ENCODE data around the gene MTMR4.
"Not testable (repeated sequence)": the region's sequence is repeated elsewhere in the genome, so short reads cannot be mapped to it uniquely, and the experiment has no call there.

MTMR4 gene

DNA sequence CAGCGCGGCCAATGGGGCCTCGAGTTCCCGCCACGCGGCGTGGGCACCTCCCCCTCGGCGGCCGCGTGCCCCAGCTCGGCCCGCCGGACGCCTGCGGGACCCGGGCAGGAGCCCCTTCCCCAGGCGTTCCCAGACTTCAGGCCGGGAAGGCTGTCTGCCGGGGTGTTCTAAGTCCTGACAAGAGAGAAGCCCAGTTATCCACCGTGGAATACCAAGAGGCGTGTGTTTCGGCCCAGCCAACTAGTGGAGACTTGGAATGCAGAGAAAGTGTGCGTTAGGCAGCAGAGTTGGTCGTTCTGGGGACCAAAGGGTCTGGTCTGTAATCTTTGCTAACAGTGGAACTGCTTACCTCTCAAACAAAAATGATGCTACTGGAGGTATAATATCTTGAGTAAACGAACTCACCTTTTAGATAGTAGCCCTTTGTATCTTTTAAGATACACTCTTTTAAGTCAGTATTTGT is 26.0 kb downstream of the MTMR4 start:
- FAIRE-seq, result no peak

DNA sequence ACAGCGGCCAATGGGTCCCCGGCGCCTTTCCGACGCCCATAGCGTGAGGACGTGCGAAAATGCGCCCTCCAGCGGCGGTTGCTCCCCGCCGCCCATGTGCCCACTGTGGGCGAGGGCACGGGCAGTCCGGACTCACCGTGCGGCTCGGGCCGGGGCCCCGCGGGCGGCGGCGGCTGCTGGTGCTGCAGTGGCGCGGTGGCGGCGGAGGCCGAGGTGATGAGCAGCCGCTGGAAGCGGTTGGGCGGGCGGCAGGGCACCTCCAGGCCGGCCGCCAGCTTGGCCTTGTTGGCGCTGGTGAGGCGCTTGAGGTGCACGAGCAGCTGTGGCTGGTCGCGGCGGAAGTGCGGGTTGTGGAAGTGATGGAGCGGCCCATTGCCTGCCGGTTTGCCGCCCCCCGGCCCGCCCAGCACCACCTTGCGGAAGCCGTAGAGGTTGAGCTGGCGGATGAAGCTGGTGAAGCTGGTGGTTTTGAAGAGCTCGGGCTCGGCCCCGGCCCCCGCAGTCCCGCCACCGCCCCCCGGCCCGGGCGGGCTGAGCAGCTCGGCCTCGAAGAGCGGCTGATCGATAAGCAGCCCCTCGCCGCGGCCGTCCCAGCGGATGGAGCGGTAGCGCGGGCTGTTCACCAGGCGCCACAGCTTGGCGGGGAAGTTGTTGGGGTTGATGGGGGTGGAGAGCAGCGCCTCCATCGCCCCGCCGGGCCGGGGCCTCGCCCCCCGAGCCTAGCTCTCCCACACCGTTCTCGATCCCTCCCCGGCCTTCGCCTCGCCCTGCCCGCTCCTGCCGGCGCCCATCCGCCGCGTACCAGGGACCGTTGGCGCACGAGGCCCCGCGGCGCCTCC is 26.6 kb downstream of the MTMR4 start, which contains the start of gene HSF5:
Gene HSF5 (minus strand): TSS at position 820 of the 839 bp plus-strand sequence. CDS start 134 bp downstream, at position 686.
- no peak for FAIRE-seq

DNA sequence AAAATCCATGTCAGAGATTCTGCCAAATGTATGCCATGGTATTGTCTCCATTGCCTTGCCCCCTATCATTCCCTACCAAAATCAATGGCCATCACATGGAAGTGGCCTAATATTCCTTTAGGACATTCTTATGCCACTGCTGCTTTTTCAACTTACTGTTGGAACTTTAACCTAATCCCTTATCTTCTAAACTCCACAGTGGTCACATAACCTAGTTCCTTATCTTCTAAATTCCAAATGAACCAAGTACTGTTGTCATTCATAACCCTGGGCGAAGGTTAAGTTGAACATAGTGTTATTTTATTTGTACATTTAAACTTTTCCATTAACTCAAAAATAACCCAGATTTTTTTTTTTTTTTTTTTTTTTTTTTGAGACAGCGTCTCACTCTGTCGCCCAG is 29.8 kb downstream of the MTMR4 start:
- no peak for FAIRE-seq

DNA sequence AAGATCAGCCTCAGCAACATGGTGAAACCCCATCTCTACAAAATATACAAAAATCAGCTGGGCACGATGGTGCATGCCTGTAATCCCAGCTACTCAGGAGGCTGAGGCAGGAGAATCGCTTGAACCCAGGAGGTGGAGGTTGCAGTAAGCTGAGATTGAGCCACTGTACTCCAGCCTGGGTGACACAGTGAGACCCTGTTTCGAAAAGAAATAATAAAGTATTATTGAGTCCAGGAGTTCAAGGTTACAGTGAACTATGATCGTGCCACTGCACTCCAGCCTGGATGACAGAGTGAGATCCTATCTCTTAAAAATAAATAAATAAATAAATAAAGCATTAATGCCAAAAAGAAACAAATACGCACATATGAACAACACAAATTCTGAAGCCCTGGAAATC is 32.6 kb downstream of the MTMR4 start:
- not testable (repeated sequence) for FAIRE-seq

DNA sequence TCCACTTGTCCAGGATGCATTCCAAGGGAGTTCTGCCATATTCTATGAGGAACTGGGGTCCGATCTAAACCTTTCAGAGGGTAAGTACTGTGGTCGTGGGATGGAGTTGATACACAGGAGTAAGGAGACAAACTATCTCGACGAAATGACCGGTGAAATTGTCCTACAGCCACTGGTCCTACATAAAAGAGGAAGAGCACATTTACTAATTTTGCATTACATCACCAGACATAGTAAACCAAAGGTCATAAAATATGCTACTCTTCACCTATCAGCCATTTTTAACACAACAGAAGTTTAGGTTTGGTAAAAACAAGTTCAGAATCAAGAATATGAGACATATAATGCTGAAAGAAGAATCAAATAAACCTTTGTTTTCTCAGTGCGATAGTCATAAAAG is 34.3 kb downstream of the MTMR4 start:
- no peak for FAIRE-seq

DNA sequence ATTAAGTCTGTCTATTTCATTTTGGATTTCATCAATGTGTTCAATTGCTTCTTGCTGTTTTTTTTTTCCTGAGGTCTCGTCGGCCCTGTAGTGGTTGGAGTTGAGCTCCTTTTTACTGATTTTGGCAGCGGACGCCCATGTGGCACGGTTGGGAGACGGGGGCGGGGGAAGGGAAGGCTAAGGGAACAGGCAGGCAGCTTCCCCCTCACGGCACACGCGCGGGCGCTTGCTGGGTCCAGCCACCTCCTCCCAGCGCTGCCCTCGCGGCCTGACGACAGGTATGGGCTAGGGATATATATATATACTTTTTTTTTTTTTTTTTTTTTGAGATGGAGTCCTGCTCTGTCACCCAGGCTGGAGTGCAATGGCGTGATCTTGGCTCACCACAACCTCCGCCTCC is 37.6 kb downstream of the MTMR4 start:
- no peak for FAIRE-seq

DNA sequence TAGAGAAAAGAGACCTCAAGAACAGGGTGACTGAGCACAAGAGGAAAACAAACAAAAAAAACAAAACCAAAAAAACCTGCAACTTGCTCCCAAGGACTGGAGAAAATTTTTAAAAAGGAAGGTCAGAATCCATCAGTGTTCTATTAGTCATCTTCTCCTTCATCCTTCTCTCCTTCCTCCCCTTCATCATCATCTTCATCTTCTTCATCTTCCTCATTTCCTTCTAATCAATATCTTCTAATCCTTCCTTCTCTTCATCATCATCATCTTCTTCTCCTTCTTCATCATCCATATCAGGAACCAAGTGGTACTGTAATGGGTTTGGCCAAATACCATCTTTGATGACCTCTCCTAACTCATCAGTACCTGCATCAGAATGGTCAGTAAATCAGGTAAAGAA is 38.5 kb downstream of the MTMR4 start:
- no peak for FAIRE-seq

DNA sequence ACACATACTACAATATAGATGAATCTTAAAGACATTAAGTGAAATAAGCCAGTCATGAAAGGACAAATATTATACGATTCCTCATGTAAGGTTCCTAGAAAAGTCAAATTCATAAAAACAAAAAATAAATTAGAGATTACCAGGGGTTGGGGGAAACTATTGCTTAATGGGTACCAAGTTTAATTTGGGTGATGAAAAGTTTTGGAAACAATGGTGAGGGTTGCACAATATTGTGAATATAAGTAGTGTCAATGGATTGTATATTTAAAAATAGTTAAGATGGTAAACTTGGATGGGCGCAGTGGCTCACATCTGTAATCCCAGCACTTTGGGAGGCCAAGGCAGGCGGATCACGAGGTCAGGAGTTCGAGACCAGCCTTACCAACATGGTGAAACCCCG is 44.1 kb downstream of the MTMR4 start:
- FAIRE-seq, result no peak

DNA sequence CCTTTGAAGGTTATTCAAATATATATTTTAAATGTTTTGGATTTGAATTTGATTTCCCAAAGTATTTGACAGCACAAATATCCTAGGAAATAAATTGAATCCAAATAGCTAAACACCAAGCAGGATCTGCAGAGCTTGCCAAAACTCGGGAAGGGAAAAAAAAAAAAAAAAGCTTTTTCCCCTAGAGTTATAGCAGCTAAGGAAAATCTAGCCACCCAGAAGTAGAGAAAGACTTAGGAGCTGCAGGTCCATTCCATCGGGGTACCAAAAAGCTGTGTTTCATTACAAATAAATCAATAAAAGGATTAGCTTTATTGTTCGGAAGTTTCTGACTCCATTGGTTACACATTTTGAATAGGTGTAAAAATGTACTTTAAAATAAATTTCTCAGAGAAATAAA is 45.5 kb downstream of the MTMR4 start:
- FAIRE-seq, result no peak

DNA sequence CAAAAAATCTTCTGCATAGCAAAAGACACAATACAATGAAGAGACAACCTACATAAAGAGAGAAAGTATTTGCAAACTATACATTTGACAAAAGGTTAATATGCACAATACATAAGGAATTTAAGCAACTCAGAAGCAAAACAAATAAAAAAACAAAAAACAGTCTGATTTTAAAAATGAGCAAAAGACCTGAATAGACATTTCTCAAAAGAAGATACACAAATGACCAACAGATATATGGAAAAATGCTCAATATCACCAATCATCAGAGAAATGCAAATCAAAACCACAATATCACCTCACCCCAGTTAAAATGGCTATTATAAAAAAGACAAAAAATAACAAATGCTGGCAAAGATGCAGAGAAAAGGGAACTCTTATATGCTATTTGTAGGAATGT is 58.9 kb downstream of the MTMR4 start:
- peak; percentile 21 for FAIRE-seq

DNA sequence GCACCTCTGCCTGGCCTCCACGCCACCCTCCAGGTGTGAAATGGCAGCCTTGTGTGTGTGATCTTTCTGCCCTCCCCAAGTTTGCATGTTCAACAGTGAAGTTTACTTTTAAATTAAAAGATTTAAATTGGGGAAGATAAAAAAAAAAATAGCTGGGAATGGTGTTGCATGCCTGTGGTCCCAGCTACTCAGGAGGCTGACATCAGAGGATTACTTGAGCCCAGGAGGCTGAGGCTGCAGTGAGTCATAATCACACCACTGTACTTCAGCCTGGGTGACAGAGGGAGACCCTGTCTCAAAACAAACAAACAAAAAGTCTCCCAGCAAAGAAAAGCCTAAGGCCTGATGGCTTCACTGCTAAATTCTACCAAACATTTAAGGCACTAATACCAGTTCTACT is 61.7 kb downstream of the MTMR4 start:
- no peak for FAIRE-seq

DNA sequence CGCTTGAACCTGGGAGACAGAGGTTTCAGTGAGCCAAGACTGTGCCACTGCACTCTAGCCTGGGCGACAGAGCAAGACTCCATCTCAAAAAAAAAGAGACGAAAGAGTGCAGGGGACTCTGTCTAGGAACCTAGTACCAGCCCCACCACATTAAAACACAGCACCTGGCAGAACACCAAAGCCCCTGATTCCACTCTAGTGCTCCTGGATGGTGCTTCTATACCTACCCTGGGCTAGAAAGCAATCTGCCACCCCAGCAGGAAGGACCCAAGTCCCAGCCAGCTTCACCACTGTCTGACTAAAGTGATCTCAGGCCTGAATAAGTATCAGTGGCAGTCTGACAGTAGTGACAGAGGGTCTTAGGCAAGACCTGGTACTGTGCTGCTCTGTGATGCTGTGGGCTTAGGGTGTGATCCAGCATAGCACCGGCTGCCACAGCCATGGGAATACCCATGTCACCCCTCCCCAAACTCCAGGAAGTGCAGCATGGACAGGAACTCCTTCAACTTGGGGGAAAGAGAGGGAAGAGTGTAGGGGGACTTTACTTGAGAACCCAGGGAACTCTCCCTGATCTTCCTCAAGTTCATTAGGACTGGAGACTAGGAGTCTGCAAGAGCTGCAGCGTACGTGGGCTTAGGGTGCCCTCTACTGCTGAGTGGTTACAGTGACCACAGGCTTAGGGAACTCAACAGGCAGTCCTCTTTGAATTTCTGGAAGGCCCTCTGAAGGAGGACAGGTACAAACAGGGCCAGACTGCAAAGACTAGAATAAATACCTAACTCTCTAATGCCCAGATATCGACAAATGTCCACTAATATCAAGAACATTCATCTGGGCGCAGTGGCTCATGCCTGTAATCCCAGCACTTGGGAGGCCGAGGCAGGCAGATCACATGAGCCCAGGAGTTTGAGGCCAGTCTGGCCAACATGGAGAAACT is 67.1 kb downstream of the MTMR4 start:
- FAIRE-seq, result no peak

DNA sequence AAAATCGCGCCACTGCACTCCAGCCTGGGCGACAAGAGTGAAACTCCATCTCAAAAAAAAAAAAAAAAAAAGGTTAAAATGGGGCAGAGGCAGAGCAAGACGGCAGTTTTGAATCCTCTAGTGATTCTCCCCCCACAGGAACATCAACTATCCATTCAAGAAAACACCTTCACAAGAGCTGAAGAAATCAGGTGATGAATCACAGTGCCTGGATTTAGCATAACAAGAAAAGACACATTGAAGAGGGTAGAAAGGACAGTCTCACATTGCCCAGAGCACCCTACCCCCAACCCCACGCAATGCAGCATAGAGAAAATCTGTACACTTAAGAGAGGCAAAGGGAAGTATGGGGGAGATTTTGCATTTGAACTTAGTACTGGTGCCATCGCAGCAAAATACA is 68.4 kb downstream of the MTMR4 start:
- no peak for FAIRE-seq

Measured in colon (tissue), 2 donors.